MG63 (cell line): ENCODE data around the gene MRNIP. TPM values are rescaled to one million over a fixed set of nuclear protein-coding genes. Genes with fewer than 3 reads are reported as not detected.

Experiments
- DNase-seq: peaks from one replicate; pipeline ENCODE4 v3.0.0-alpha.2; 2020
- H3K27me3 ChIP-seq: fragments of 250-450 bp; sonication (Bioruptor Pico); 2 replicates; pipeline ENCODE4 v1.5.1; 2020; ENCODE audit warnings: mild to moderate bottlenecking, moderate library complexity
- H3K36me3 ChIP-seq: fragments of 250-450 bp; sonication (Bioruptor Pico); 2 replicates; pipeline ENCODE4 v1.5.1; 2020; ENCODE audit warnings: mild to moderate bottlenecking, moderate library complexity
- H3K4me3 ChIP-seq: fragments of 250-450 bp; sonication (Bioruptor Pico); 2 replicates; pipeline ENCODE4 v1.5.1; 2020; ENCODE audit warnings: mild to moderate bottlenecking, moderate library complexity
- H3K9me3 ChIP-seq: fragments of 250-450 bp; sonication (Bioruptor Pico); 2 replicates; pipeline ENCODE4 v1.5.1; 2020; ENCODE audit warnings: mild to moderate bottlenecking, moderate library complexity
- total RNA-seq: library from RNA; depleted of rRNA; stranded (reverse); fragments of >200 nt; shearing (Covaris generic); gene quantifications from 2 replicates; pipeline ENCODE4 v1.2.3, GENCODE V29; 2014; ENCODE audit warnings: low replicate concordance

Gene MRNIP
- total RNA-seq, 1 experiment from 2014 or later: 25.5 TPM

DNA sequence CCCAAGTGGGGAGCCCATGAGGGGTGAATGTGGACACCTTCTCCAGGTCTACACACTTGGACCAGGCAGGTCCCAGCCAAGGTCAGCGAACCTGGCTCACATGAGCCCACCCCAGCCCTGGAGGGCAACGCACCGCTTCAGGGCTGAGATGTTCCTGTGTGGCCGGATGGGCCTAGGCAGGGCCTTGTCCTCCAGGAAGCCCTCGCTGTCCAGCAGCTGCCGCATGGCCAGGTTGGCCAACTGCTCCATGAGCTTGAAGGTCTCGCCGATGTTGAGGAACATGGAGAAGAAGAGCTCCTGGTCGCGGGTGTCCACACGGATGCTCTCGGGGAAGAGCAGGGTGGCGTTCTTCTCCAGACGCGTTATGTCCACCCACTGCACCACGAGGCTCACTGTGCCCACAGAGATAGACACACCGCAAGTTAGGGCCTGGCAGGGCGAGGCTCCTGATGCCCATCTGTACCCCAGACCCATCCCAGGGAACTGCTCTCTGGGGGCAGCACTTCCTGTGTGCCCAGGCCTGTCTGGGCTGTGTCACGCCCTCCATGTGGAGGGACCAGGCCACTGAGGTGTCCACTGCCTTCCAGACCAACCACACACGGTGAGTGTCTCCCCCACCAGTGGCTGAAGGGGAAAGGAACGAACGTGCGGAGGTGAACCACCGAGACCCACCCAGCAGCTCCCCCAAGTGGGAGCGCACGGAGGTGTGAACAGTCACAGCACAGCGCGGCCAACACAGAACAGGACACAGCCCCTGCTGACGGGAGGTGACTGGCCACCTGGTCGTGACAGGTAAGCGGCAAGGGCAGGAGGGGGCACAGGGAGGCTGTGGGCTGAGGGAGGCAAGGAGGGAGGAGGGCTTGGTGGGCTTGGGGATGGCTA is 34.7 kb upstream of the MRNIP start:
- DNase-seq: no peak
- Histone ChIP-seq H3K9me3 (no peaks in the 10 kb centered on the region), H3K27me3 (no peaks in the 10 kb centered on the region), H3K36me3 (peaks cover 95% of the 10 kb centered on the region), H3K4me3 (no peak overlapping the region)

DNA sequence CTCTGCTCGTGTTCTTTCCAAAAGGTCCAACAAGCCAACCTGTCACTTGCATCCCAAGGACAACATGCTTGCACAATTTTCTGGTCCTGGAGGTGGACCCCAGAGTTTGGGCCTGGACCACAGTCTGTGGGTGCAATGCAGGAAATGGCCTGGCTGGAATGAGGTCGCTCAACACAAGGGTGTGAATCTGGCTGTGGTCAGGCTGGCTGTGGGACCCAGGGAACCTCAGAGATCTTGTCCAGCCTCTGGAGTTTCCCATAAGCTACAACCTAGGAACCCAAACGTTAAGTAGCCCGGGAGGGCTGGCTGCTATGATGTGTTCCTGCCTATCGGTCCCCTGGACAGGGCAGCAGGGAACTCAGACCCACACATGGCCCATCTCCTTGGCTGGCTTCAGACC is 33.6 kb upstream of the MRNIP start:
- Histone ChIP-seq H3K36me3 (peaks cover 95% of the 10 kb centered on the region), H3K9me3 (no peaks in the 10 kb centered on the region), H3K27me3 (no peaks in the 10 kb centered on the region), H3K4me3 (no peak overlapping the region)
- DNase-seq: no peak

- Histone ChIP-seq H3K4me3 (no peak overlapping the region), H3K27me3 (no peaks in the 10 kb centered on the region), H3K36me3 (peaks cover 97% of the 10 kb centered on the region), H3K9me3 (no peaks in the 10 kb centered on the region)
- DNase-seq: no peak
Observed at GRCh38 chr5:179890751-179891682, 32.4 kb upstream of the MRNIP start.

DNA sequence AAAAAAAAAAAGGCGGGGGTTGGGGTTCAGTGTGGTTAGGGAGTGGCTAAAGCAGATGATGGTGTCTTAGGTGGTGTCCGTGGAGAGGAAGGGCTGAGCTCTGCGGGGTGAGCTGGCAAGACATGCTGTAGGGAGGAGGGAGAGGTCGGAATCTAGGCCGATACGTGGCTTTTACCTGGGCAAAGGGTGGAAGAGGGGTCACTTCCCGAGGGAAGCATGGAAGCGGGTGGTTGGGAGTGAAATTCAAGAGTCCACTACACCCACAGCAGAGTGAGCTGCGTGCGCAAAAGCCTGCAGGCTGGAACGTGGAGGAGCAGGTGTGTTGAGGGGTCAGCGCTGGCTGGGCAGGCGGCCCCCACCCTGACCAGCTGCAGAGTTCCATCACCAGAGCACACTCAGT is 31.3 kb upstream of the MRNIP start:
- Histone ChIP-seq H3K4me3 (no peak overlapping the region), H3K9me3 (peaks cover 8% of the 10 kb centered on the region; the same call in 1 of the 2 replicates), H3K27me3 (no peaks in the 10 kb centered on the region), H3K36me3 (peaks cover 97% of the 10 kb centered on the region)
- no peak for DNase-seq

DNA sequence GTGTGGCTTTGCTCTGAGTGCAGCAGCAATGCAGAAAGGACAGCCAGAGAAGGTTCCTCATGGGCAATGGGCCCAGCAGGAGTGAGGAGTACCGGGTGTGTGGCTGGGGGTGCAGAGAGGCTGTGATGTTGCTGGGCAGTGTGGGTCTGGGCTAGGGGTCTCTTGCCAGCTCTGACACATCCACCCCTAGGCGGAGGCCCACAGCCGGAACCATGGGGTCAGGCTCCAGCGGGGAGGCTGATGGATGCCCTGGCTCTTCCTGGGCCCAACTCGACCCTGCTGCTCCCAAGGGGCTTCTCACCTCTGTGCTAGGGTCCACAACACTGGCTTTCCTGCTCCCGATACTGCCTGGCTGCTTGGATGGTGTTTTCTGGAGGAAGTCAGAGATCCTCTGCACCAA is 29.2 kb upstream of the MRNIP start:
- no peak overlapping the region for H3K4me3 ChIP-seq
- H3K9me3 ChIP-seq: peaks cover 22% of the 10 kb centered on the region
- no peak for DNase-seq
- peaks cover 98% of the 10 kb centered on the region for H3K36me3 ChIP-seq
- H3K27me3 ChIP-seq: no peaks in the 10 kb centered on the region

DNA sequence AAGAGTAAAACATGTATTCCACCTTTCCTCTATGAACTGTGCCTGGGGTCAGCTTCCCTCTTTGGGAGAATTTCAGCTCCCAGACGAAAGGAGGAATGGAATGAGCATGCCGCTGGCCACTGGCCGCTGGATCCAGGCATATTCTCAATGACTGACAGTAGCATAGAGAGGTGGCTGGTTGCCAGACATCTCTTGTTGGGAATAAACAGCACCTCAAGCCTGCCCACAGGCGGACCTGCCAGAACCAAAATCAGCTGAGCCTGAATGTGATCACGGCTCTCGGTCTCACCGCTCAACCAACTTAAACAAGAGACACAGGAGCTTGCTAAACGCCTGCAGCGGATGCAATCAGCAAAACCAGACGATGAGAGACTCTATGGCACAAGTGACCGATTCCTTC is 28.5 kb upstream of the MRNIP start:
- DNase-seq: no peak
- no peak overlapping the region for H3K4me3 ChIP-seq
- no peaks in the 10 kb centered on the region for H3K27me3 ChIP-seq
- H3K36me3 ChIP-seq: peaks cover 98% of the 10 kb centered on the region
- H3K9me3 ChIP-seq: peaks cover 27% of the 10 kb centered on the region

- Histone ChIP-seq H3K27me3 (no peaks in the 10 kb centered on the region), H3K9me3 (peaks cover 27% of the 10 kb centered on the region), H3K36me3 (peaks cover 98% of the 10 kb centered on the region), H3K4me3 (no peak overlapping the region)
- DNase-seq: no peak
Observed at GRCh38 chr5:179886190-179886911, 27.7 kb upstream of the MRNIP start.

- H3K4me3 ChIP-seq: no peak overlapping the region
- H3K9me3 ChIP-seq: peaks cover 27% of the 10 kb centered on the region
- H3K36me3 ChIP-seq: peaks cover 98% of the 10 kb centered on the region
- no peaks in the 10 kb centered on the region for H3K27me3 ChIP-seq
- no peak for DNase-seq
Observed at GRCh38 chr5:179885491-179886090, 27.0 kb upstream of the MRNIP start.

DNA sequence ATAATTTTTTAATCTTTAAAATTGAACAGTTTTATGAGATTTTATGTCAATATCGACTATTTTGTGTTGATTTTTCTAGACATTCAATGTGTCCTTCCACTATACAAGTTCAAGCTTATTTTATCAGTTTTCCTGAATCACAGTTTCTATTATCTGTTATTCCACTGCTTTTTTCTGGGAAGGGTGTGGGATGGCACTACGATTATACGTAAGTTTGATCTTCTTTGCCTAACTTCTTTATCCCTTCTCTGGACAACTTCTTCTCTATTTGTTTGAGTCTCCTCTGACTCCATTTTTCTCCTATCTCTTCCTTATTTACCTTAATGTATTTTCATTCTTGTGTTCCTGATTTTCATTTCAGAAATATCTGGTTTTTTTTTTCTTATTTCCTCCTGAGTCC is 24.5 kb upstream of the MRNIP start:
- Histone ChIP-seq H3K27me3 (no peaks in the 10 kb centered on the region), H3K36me3 (peaks cover 100% of the 10 kb centered on the region), H3K4me3 (no peak overlapping the region), H3K9me3 (peaks cover 27% of the 10 kb centered on the region)
- no peak for DNase-seq

GRCh38 chr5:179882338-179882737 is 23.7 kb upstream of the MRNIP start:
- H3K36me3 ChIP-seq: peaks cover 99% of the 10 kb centered on the region
- no peaks in the 10 kb centered on the region for H3K27me3 ChIP-seq
- peaks cover 27% of the 10 kb centered on the region for H3K9me3 ChIP-seq
- no peak overlapping the region for H3K4me3 ChIP-seq
- DNase-seq: no peak

DNA sequence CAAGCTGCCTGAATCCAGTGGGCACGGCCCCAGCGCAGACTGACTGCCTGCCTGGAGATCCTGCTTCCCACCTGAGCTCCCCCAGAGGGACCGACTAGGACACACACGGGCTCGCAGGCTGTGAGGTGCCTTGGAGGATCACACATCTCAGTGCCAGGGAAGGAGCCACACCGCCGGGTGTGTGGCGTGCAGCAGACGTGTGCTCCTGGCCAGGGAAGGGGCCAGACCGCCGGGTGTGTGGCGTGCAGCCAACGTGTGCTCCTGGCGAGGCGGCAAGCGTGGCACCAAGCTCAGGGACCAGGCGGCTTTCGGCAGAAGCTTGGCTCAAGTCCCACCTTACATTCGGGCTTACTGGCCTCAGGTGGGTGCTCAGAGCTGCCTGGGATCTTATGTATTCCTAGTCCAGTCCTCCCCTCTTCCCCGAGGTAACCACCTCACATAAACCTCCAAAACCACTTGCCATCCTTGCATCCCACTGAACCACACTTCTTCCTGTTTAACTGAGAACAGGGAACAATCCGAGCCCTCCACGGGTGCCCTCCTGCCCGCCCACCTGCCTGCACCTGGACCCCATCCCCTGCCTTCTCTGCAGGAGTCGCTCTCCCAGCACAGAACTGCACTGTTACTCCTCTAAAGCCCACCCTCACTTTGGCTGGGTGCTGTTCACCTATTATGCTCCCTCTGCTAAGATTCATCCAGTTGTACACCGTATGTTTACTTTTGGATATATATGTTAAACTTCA is 22.4 kb upstream of the MRNIP start:
- Histone ChIP-seq H3K4me3 (no peak overlapping the region), H3K9me3 (peaks cover 27% of the 10 kb centered on the region), H3K36me3 (peaks cover 99% of the 10 kb centered on the region), H3K27me3 (no peaks in the 10 kb centered on the region)
- no peak for DNase-seq

GRCh38 chr5:179880066-179880650 is 21.5 kb upstream of the MRNIP start:
- H3K36me3 ChIP-seq: peaks cover 99% of the 10 kb centered on the region
- no peak for DNase-seq
- H3K4me3 ChIP-seq: no peak overlapping the region
- peaks cover 20% of the 10 kb centered on the region for H3K9me3 ChIP-seq
- no peaks in the 10 kb centered on the region for H3K27me3 ChIP-seq

GRCh38 chr5:179879690-179880010 is 21.0 kb upstream of the MRNIP start:
- Histone ChIP-seq H3K36me3 (peaks cover 99% of the 10 kb centered on the region), H3K9me3 (peaks cover 18% of the 10 kb centered on the region), H3K4me3 (no peak overlapping the region), H3K27me3 (no peaks in the 10 kb centered on the region)
- no peak for DNase-seq

DNA sequence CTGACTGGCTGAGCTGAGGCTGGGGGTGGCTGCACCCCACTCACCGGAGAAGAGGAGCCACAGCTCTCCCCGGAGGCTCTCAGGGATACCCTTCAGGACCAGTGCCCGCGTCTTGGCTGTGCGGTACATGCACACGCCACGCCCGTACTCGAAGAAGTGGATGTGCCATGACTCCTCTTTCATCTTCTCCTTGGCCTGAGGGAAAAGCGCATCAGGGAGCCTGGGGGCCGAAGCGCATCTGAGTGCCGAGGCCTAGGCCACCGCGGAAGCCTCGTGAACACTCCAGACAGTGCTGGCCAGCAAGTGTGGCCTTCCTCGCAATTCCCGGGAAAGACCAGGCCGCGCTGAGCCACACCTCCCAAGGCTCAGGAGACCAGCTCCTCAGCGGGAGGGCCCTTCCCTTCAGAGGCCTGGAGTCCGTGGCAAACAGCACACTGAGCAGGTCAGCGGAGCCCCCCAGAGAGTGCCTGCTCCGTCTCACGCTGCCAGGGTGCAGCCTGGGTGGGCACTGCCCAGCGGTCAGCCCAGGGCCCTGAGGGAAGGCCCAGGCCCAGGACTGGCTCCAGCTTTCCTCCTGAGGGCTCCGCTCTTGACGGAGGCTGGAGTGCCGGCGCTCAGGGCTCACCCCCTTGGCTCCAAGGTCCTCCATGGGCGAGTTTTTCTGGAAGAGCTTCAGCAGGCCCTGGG is 20.5 kb upstream of the MRNIP start:
- H3K27me3 ChIP-seq: no peaks in the 10 kb centered on the region
- peaks cover 99% of the 10 kb centered on the region for H3K36me3 ChIP-seq
- H3K4me3 ChIP-seq: no peak overlapping the region
- peaks cover 16% of the 10 kb centered on the region for H3K9me3 ChIP-seq
- no peak for DNase-seq
